WTC11 (cell line): ENCODE results near the gene SLC30A1. TPM values are rescaled to one million over a fixed set of nuclear protein-coding genes. Genes with fewer than 3 reads are reported as not detected.
A peak's percentile ranks its signal among the peaks of the same experiment; 100 is the strongest.

Source experiments
- ATAC-seq: fragments of 200-7000 bp; cut with Tn5 transposase; 2 replicates; pipeline ENCODE4 v1.10.0; 2021; ENCODE audit warnings: mild to moderate bottlenecking, moderate library complexity
- CTCF ChIA-PET: fragments of 300-600 bp; sonication (Branson Sonifier 250); formaldehyde crosslinking; loops from one replicate; lab custom pipeline; 2021; ENCODE audit warnings: antibody characterized with exemption; lab: Charles Lee
- POLR2A ChIA-PET: fragments of 350-600 bp; sonication (Branson Sonifier 250); formaldehyde crosslinking; loops from one replicate; lab custom pipeline; 2021; ENCODE audit warnings: antibody characterized with exemption; lab: Charles Lee
- DNase-seq: peaks from one replicate; pipeline ENCODE4 v3.0.0; 2021; ENCODE audit warnings: low spot score
- H3K27ac Mint-ChIP-seq: 2 replicates; pipeline ENCODE4 v1.8.0; 2021; ENCODE audit warnings: mixed read lengths
- H3K27me3 Mint-ChIP-seq: 2 replicates; pipeline ENCODE4 v1.8.0; 2021; ENCODE audit warnings: low read depth, mild to moderate bottlenecking, moderate library complexity, mixed read lengths
- H3K36me3 Mint-ChIP-seq: 2 replicates; pipeline ENCODE4 v1.8.0; 2021; ENCODE audit warnings: mixed read lengths
- H3K4me1 Mint-ChIP-seq: 2 replicates; pipeline ENCODE4 v1.8.0; 2022; ENCODE audit warnings: mixed read lengths
- H3K4me3 Mint-ChIP-seq: 2 replicates; pipeline ENCODE4 v1.8.0; 2021; ENCODE audit warnings: mild to moderate bottlenecking, moderate library complexity, mixed read lengths
- H3K9me3 Mint-ChIP-seq: 2 replicates; pipeline ENCODE4 v1.8.0; 2021; ENCODE audit warnings: mixed read lengths
- CREB1 ChIP-seq: sonication (generic); formaldehyde crosslinking; IDR thresholded peaks from 2 replicates; pipeline ENCODE4 v1.8.0; 2023; ENCODE audit warnings: mild to moderate bottlenecking, missing genetic modification reagents
- E2F4 ChIP-seq: sonication (generic); formaldehyde crosslinking; IDR thresholded peaks from 2 replicates; pipeline ENCODE4 v1.8.1; 2022; ENCODE audit warnings: low read depth, mild to moderate bottlenecking, moderate library complexity, missing genetic modification reagents, borderline replicate concordance
- EMX1 ChIP-seq: fragments of 250-450 bp; sonication (Bioruptor Pico); IDR thresholded peaks from 2 replicates; pipeline ENCODE4 v1.8.0; 2021; ENCODE audit warnings: mild to moderate bottlenecking
- ESRRA ChIP-seq: sonication (generic); formaldehyde crosslinking; IDR thresholded peaks from 2 replicates; pipeline ENCODE4 v1.8.1; 2022; ENCODE audit warnings: mild to moderate bottlenecking, missing genetic modification reagents, borderline replicate concordance
- GRHL2 ChIP-seq: fragments of 250-450 bp; sonication (Bioruptor Pico); IDR thresholded peaks from 2 replicates; pipeline ENCODE4 v1.8.0; 2022; ENCODE audit warnings: mild to moderate bottlenecking, moderate library complexity; ENCODE audit not compliant: insufficient replicate concordance, severe bottlenecking
- NFYB ChIP-seq: sonication (generic); formaldehyde crosslinking; conservative IDR thresholded peaks from 2 replicates; pipeline ENCODE4 v1.8.0; 2022; ENCODE audit warnings: low read depth, missing genetic modification reagents
- PRDM15 ChIP-seq: sonication (generic); formaldehyde crosslinking; IDR thresholded peaks from 2 replicates; pipeline ENCODE4 v1.8.0; 2022; ENCODE audit warnings: missing genetic modification reagents
- SMAD4 ChIP-seq: sonication (generic); formaldehyde crosslinking; IDR thresholded peaks from 2 replicates; pipeline ENCODE4 v1.8.0; 2022; ENCODE audit warnings: mild to moderate bottlenecking, missing genetic modification reagents
- SOX15 ChIP-seq: fragments of 250-450 bp; sonication (Bioruptor Pico); IDR thresholded peaks from 2 replicates; pipeline ENCODE4 v1.9.0; 2021; ENCODE audit warnings: mild to moderate bottlenecking
- ZNF423 ChIP-seq: fragments of 250-450 bp; sonication (Bioruptor Pico); IDR thresholded peaks from 2 replicates; pipeline ENCODE4 v2.1.2; 2022; ENCODE audit warnings: mild to moderate bottlenecking, moderate library complexity
- total RNA-seq: library from RNA; stranded (reverse); gene quantifications from 3 replicates; pipeline ENCODE4 v1.2.3, GENCODE V29; 2021
- TF ChIP-seq, protein P1 (sequence below): sonication (generic); formaldehyde crosslinking; IDR thresholded peaks from 2 replicates; pipeline ENCODE4 v1.8.0; 2023; ENCODE audit warnings: missing genetic modification reagents
- TF ChIP-seq, protein P2 (sequence below): sonication (generic); formaldehyde crosslinking; IDR thresholded peaks from 2 replicates; pipeline ENCODE4 v1.8.0; 2022; ENCODE audit warnings: mild to moderate bottlenecking, missing genetic modification reagents

The SLC30A1 gene
- total RNA-seq, 1 experiment from 2014 or later = 20.0 TPM

- Mint-ChIP-seq H3K9me3 (no peaks in the 10 kb centered on the region), H3K36me3 (no peaks in the 10 kb centered on the region), H3K4me3 (no peak overlapping the region), H3K27ac (no peak overlapping the region), H3K4me1 (0 out of 2 replicates have a peak, but pooled peaks cover 6% of the 10 kb centered on the region), H3K27me3 (no peaks in the 10 kb centered on the region)
- ATAC-seq (no peak), DNase-seq (no peak)
- POLR2A ChIA-PET = no interaction called here
- TF ChIP-seq, protein P1, sequence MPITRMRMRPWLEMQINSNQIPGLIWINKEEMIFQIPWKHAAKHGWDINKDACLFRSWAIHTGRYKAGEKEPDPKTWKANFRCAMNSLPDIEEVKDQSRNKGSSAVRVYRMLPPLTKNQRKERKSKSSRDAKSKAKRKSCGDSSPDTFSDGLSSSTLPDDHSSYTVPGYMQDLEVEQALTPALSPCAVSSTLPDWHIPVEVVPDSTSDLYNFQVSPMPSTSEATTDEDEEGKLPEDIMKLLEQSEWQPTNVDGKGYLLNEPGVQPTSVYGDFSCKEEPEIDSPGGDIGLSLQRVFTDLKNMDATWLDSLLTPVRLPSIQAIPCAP (CRISPR knock-in tag) = no peak
- TF ChIP-seq E2F4 (CRISPR knock-in tag) = no peak
- CTCF ChIA-PET = no interaction called here
These were observed 28.2 kb upstream of the SLC30A1 start for GRCh38 chr1:211606914-211607753.

- no peaks in the 10 kb centered on the region for H3K36me3 Mint-ChIP-seq
- ChIA-PET CTCF (no interaction called here), POLR2A (no interaction called here)
- ATAC-seq (peak; percentile 50), DNase-seq (no peak)
- no peaks in the 10 kb centered on the region for H3K27me3 Mint-ChIP-seq
- H3K27ac Mint-ChIP-seq = no peak overlapping the region
- 0 out of 2 replicates have a peak, but pooled peaks cover 6% of the 10 kb centered on the region for H3K4me1 Mint-ChIP-seq
- no peaks in the 10 kb centered on the region for H3K9me3 Mint-ChIP-seq
- no peak for TF ChIP-seq ESRRA (CRISPR knock-in tag)
- TF ChIP-seq EMX1 (CRISPR knock-in tag) = no peak
- TF ChIP-seq PRDM15 (CRISPR knock-in tag) = no peak
- TF ChIP-seq, protein P2, sequence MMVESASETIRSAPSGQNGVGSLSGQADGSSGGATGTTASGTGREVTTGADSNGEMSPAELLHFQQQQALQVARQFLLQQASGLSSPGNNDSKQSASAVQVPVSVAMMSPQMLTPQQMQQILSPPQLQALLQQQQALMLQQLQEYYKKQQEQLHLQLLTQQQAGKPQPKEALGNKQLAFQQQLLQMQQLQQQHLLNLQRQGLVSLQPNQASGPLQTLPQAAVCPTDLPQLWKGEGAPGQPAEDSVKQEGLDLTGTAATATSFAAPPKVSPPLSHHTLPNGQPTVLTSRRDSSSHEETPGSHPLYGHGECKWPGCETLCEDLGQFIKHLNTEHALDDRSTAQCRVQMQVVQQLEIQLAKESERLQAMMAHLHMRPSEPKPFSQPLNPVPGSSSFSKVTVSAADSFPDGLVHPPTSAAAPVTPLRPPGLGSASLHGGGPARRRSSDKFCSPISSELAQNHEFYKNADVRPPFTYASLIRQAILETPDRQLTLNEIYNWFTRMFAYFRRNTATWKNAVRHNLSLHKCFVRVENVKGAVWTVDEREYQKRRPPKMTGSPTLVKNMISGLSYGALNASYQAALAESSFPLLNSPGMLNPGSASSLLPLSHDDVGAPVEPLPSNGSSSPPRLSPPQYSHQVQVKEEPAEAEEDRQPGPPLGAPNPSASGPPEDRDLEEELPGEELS (CRISPR knock-in tag) = no peak
- no peak for TF ChIP-seq NFYB (CRISPR knock-in tag)
- no peak for TF ChIP-seq ZNF423 (CRISPR knock-in tag)
- no peak for TF ChIP-seq SOX15
- H3K4me3 Mint-ChIP-seq = no peak overlapping the region
These were observed 27.5 kb upstream of the SLC30A1 start for GRCh38 chr1:211606332-211606913.

DNA sequence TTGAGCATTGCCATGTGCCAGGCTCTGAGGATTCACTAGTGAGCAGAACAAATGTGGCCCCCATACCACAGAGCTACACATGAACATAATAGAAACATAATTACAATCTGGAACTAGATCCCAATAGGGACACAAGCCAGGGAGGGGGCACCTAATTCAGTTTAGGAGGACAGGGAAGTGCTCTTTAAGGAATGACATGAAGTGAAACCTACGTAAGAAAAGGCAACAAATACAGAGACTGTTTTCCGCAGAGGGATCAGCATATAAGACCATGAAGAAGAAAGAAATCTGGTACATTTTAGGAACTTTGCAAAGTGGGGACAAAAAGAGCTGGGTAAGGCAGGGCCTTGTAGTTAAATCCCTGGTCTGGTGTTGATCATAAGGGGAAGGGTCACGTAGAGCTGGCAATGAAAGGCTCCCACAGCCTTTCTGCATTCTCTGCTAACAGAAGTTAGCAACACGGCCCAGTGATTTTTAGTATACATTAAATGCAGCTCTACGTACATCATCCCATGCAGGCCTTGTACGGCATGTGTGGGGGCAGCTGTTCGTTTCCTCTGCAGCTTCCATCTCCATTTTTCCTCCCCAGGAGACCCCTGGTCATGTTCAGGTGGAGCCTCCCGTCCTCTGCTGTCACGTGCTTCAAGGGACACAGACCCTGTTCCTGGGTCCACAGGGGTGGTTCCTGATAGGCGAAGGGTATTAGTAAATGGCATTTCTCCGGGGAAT is 26.8 kb upstream of the SLC30A1 start:
- CTCF ChIA-PET = no interaction called here

More for the DNA sequence above, 26.8 kb upstream of the SLC30A1 start:
- Mint-ChIP-seq H3K4me3 (no peak overlapping the region), H3K9me3 (no peaks in the 10 kb centered on the region), H3K4me1 (0 out of 2 replicates have a peak, but pooled peaks cover 6% of the 10 kb centered on the region), H3K36me3 (no peaks in the 10 kb centered on the region), H3K27me3 (no peaks in the 10 kb centered on the region), H3K27ac (no peak overlapping the region)
- no peak for ATAC-seq
- TF ChIP-seq SMAD4 = no peak
- no peak for TF ChIP-seq CREB1 (CRISPR knock-in tag)
- no peak for TF ChIP-seq PRDM15 (CRISPR knock-in tag)
- no peak for TF ChIP-seq GRHL2 (CRISPR knock-in tag)
- TF ChIP-seq SOX15 = no peak
- DNase-seq = no peak
- POLR2A ChIA-PET = no interaction called here
